Testis (tissue), 3 donors: Measurements from ENCODE around the gene PDGFRB. TPM values are rescaled to one million over a fixed set of nuclear protein-coding genes. Genes with fewer than 3 reads are reported as not detected.

Experiments used
- DNase-seq: peaks from one replicate; pipeline ENCODE4 v3.0.0-alpha.2; 2019
- H3K27ac ChIP-seq, 2 donors: fragments of 200-600 bp; sonication (generic); one replicate each; pipeline ENCODE4 v1.5.1; 2019
- H3K27me3 ChIP-seq: fragments of 200-600 bp; sonication (generic); one replicate; pipeline ENCODE4 v1.5.1; 2019
- H3K36me3 ChIP-seq: fragments of 200-600 bp; sonication (generic); one replicate; pipeline ENCODE4 v1.5.1; 2017; ENCODE audit warnings: low read depth; ENCODE audit errors: missing control alignments
- H3K4me1 ChIP-seq: fragments of 200-600 bp; sonication (generic); one replicate; pipeline ENCODE4 v1.5.1; 2019
- H3K4me3 ChIP-seq, 2 donors: fragments of 200-600 bp; sonication (generic); one replicate each; pipeline ENCODE4 v1.5.1; 2017 to 2019
- H3K9me3 ChIP-seq: fragments of 200-600 bp; sonication (generic); one replicate; pipeline ENCODE4 v1.5.1; 2017
- POLR2A ChIP-seq: fragments of 450-650 bp; IDR thresholded peaks from one replicate; pipeline ENCODE4 v1.6.1; 2017; ENCODE audit warnings: antibody characterized with exemption, mild to moderate bottlenecking, moderate library complexity
- WGBS, 2 donors: methylation state at CpG; one replicate each; pipeline ENCODE4 v1.1.5; 2018; 5-methylcytosine and 5-hydroxymethylcytosine counted together
- intact Hi-C: fragments of 100-400 bp; cut with DNase I; formaldehyde crosslinking; loops from one replicate; pipeline ENCODE4 v1.15.1; 2023; ENCODE audit warnings: low total_unique reads
- polyA plus RNA-seq: library from polyadenylated mRNA; stranded (reverse); fragments of 350-450 nt; fragmentation: Illumina TruSeq; extraction: RNeasy Lipid Tissue Mini Kit (QIAGEN cat#74804); gene quantifications from one replicate; pipeline ENCODE4 v1.2.3, GENCODE V29; 2014; ENCODE audit warnings: low read depth, low replicate concordance; ENCODE audit not compliant: insufficient read depth
- total RNA-seq, 2 donors: library from RNA; depleted of rRNA; stranded (reverse); fragments of >200 nt; gene quantifications; one replicate each; pipeline ENCODE4 v1.2.3, GENCODE V29; 2016
- TF ChIP-seq, protein P1 (sequence below), 3 experiments: fragments of 450-650 bp in 2 of 3; fragments of 200-600 bp in 1 of 3; sonication (generic) in 1 of 3; IDR thresholded peaks; one replicate each; pipeline ENCODE4 v1.5.1; 2016 to 2019; ENCODE audit warnings: antibody characterized with exemption in 3 of 3, mild to moderate bottlenecking in 2 of 3, moderate library complexity in 1 of 3

Gene PDGFRB
- total and polyA plus RNA-seq, 3 donors from 2014 or later: 61.6 to 87.0 (median 71.2) TPM

- Histone ChIP-seq H3K36me3 (no peaks in the 10 kb centered on the region), H3K9me3 (no peaks in the 10 kb centered on the region), H3K4me3 (no peak overlapping the region), H3K27me3 (no peaks in the 10 kb centered on the region), H3K4me1 (peaks cover 6% of the 10 kb centered on the region), H3K27ac (no peak overlapping the region)
- no peak for TF ChIP-seq POLR2A
- TF ChIP-seq, protein P1, sequence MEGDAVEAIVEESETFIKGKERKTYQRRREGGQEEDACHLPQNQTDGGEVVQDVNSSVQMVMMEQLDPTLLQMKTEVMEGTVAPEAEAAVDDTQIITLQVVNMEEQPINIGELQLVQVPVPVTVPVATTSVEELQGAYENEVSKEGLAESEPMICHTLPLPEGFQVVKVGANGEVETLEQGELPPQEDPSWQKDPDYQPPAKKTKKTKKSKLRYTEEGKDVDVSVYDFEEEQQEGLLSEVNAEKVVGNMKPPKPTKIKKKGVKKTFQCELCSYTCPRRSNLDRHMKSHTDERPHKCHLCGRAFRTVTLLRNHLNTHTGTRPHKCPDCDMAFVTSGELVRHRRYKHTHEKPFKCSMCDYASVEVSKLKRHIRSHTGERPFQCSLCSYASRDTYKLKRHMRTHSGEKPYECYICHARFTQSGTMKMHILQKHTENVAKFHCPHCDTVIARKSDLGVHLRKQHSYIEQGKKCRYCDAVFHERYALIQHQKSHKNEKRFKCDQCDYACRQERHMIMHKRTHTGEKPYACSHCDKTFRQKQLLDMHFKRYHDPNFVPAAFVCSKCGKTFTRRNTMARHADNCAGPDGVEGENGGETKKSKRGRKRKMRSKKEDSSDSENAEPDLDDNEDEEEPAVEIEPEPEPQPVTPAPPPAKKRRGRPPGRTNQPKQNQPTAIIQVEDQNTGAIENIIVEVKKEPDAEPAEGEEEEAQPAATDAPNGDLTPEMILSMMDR (IDR thresholded peaks at IDR 0.05): no peak
- intact Hi-C loops: no loop called here
- no peak for DNase-seq
- WGBS, 2 donors: 74 to 90% methylated on average over 8 to 9 of the region's 9 CpGs
These were observed 37.6 kb downstream of the PDGFRB start for GRCh38 chr5:150117945-150118560.

DNA sequence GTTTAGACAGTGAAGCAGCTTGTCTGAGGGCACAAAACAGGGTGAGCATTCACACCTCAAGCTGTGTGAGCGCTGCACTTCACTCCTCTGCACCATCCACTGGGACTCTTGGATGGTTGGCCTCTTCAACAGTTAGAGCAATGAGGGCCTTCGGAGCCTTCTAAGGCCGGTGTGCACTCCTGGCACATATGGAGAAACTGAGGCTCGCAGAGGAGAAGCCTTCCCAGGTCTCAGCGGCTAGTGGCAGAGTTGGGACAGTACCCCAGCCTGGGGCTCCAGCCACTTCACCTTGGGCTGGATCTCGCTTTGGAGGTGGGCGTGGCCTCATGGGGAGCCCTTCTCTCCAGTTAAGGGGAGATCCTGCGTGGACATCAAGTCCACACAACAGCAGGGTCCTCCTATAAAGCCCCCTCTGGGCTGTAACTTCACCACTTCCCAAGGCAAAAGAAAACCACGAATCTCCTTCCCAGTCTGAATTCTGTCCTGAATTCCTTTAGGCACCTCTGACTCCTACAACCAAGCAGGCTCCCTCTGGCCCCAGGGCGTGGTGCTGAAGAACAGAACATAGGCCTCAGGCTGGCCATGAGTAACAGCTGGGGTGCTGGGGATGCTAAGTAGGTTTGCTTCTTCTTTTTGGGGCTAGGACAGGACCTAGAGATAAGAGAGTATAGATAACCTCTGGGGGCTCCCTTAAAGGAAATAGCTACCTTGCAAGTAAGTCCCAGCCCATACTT, 38.8 kb downstream of the PDGFRB start:
- H3K27me3 ChIP-seq: no peaks in the 10 kb centered on the region
- no peak for DNase-seq
- 87 to 93% methylated on average over 9 to 10 of the region's 10 CpGs for WGBS, 2 donors
- H3K9me3 ChIP-seq: no peaks in the 10 kb centered on the region
- no peak overlapping the region for H3K4me3 ChIP-seq
- peaks cover 14% of the 10 kb centered on the region for H3K4me1 ChIP-seq
- no peak for TF ChIP-seq POLR2A
- intact Hi-C loops: no loop called here
- no peaks in the 10 kb centered on the region for H3K36me3 ChIP-seq
- H3K27ac ChIP-seq: no peak overlapping the region

DNA sequence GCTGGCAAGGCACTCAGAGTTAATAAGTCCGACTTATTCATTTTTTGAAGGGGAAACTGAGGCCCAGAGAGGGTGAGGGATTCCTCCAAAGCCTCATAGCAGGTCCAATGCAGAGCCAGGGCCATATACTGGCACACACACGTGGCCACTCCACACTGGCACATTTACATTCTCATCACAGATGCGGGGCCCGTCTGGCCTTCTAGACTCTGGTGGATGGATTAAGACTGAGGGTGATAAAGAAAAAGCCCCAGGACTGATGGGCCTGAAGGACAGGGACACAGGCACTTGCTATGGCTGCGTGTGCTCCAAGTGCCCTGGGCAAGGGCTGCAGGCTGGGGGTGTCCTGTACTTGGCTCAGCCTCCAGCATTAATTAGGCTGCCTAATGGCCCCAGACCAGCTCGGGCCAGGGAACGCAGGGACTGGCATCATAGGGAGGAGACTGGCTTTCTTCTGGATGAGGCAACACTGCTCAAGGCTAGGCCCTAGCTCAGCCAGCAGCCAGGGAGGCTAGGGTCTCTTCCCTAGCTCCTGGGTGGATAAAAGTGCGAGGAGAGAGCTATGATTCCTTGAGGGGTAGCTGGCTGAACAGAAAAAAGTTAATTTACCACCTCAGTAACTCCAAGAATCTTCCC, 40.8 kb downstream of the PDGFRB start:
- DNase-seq: peak; percentile 11
- WGBS, 2 donors: 85% methylated on average over 7 to 8 of the region's 8 CpGs
- Histone ChIP-seq H3K27me3 (no peaks in the 10 kb centered on the region), H3K9me3 (no peaks in the 10 kb centered on the region), H3K4me1 (peaks cover 14% of the 10 kb centered on the region), H3K36me3 (no peaks in the 10 kb centered on the region), H3K4me3 (no peak overlapping the region), H3K27ac (no peak overlapping the region)
- intact Hi-C loops: no loop called here
- TF ChIP-seq POLR2A: no peak
- TF ChIP-seq, protein P1 (IDR thresholded peaks at IDR 0.05): no peak

DNA sequence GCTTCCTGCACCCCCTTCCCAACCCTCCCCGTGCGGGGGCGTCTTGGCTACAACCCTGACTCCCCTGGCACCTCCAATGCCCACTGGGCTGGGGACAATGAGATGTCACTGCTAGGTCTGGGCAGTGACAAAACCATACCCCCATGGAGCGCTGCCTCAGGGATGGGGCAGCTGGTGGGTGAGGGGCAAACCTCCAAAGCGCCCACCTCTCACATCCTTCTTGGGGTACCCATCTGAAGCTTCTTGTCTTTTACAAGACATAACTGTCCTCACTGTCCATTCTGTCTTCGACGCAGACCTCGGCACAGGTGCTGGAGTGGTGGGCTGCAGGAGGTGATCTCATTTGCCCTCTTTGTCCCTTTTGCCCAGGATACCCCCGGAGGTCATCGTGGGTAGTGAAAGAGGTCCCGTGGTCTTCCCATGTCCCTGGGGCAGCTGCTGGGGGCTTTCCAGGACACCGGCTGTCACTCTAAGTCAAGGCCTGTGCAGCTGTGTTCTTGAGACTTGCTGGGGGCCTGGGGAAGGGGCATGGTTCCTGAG, 41.5 kb downstream of the PDGFRB start:
- Histone ChIP-seq H3K4me3 (no peak overlapping the region), H3K4me1 (peaks cover 14% of the 10 kb centered on the region), H3K9me3 (no peaks in the 10 kb centered on the region), H3K27ac (no peak overlapping the region), H3K27me3 (no peaks in the 10 kb centered on the region), H3K36me3 (no peaks in the 10 kb centered on the region)
- intact Hi-C loops: no loop called here
- DNase-seq: no peak
- 87 to 90% methylated on average over 9 to 11 of the region's 12 CpGs for WGBS, 2 donors
- TF ChIP-seq, protein P1 (IDR thresholded peaks at IDR 0.05): no peak
- TF ChIP-seq POLR2A: no peak
